Measurements from ENCODE around the gene CLECL1. TPM values are rescaled to one million over a fixed set of nuclear protein-coding genes. Genes with fewer than 3 reads are reported as not detected.

CLECL1 gene
- total and polyA plus RNA-seq, 2 of the 8 experiments (the other 6 are each of a cell fraction or from before 2014, with no cell fraction given), result not detected

DNA sequence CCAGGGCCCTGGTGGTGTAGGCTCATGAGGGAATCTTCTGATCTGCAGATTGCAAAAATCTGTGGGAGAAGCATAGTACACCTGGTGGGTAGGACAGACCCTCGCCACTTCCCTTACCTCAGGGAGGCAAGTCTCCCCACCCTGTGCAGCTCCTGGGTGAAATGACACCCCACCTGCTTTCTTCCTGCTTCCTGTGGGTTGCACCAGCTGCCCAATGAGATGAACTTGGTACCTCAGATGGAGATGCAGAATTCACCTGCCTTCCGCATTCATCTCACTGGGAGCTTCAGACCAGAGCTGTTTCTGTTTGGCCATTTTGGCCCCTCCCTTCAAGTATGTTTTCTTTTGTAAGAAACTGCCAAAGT is 58.7 kb downstream of the CLECL1 start:
- no peak overlapping the region for H3K9ac ChIP-seq (replicated peaks in 1 of 4; ENCODE audit: extremely low read depth in 1 of 4, low read depth in 3 of 4, low read length in 3 of 4)
- H3K4me3 ChIP-seq (ENCODE audit: extremely low read depth in 1 of 4, insufficient read depth in 2 of 4, low read depth in 3 of 4, low read length in 4 of 4), result no peak overlapping the region
- no peak overlapping the region for H4K5ac ChIP-seq (ENCODE audit: insufficient read length, low read depth, low read length)
- no peak overlapping the region for H3K18ac ChIP-seq (ENCODE audit: extremely low read depth, low read length)
- H4K8ac ChIP-seq (ENCODE audit: extremely low read depth, insufficient read depth, low read length), result no peak overlapping the region
- H3K79me2 ChIP-seq (ENCODE audit: control insufficient read depth in 1 of 2, insufficient read depth in 2 of 2, low read length in 2 of 2), result no peaks in the 10 kb centered on the region
- 0 out of 2 replicates have a peak overlapping the region, but pooled peaks have one; percentile 7 for H2BK5ac ChIP-seq (ENCODE audit: low read depth, low read length)
- no peak overlapping the region for H3K56ac ChIP-seq (replicated peaks; ENCODE audit: insufficient read length, low read depth, low read length)
- no peak overlapping the region for H2AFZ ChIP-seq (ENCODE audit: low read length)
- H2BK15ac ChIP-seq (ENCODE audit: low read length), result no peak overlapping the region
- no peak overlapping the region for H4K91ac ChIP-seq (replicated peaks; ENCODE audit: insufficient read length, low read length)
- no peak for DNase-seq (ENCODE audit: low read depth in 1 of 2, low spot score in 2 of 2)
- no peak overlapping the region for H2BK20ac ChIP-seq (ENCODE audit: low read length)
- H3K14ac ChIP-seq (ENCODE audit: insufficient read length), result no peak overlapping the region
- no peaks in the 10 kb centered on the region for H3K23me2 ChIP-seq (ENCODE audit: low read depth, low read length)
- H3K4me1 ChIP-seq (replicated peaks in 1 of 4; ENCODE audit: control insufficient read depth in 3 of 4, insufficient read depth in 4 of 4, low read length in 3 of 4), result peaks cover 0 to 4% (median 0%) of the 10 kb centered on the region in 4 experiments; a peak in 2 of 7 replicates
- no peaks in the 10 kb centered on the region for H4K20me1 ChIP-seq (replicated peaks in 1 of 2; ENCODE audit: control insufficient read depth in 1 of 2, insufficient read depth in 2 of 2, low read length in 2 of 2)
- H3K79me1 ChIP-seq (ENCODE audit: low read depth, low read length), result no peaks in the 10 kb centered on the region
- H3K36me3 ChIP-seq (ENCODE audit: control insufficient read depth in 2 of 4, insufficient read depth in 4 of 4, low read length in 3 of 4), result no peaks in the 10 kb centered on the region; a peak in 2 of 8 replicates
- no peaks in the 10 kb centered on the region for H3K27me3 ChIP-seq (replicated peaks in 1 of 4; ENCODE audit: control insufficient read depth in 3 of 4, extremely low read depth in 1 of 4, insufficient read depth in 3 of 4, low read length in 3 of 4)
- ChIA-PET CTCF (ENCODE audit: partially characterized antibody) (interaction anchor here (0.6 to 1.7 kb wide), 3 partner anchors 13 to 76 kb away, joined by 3 to 4 read pairs (median 3); no protein-coding TSS in a partner anchor), POLR2A (ENCODE audit: partially characterized antibody) (no interaction called here)
- no peak overlapping the region for H2BK120ac ChIP-seq (replicated peaks; ENCODE audit: low read depth, low read length)
- H3K9me3 ChIP-seq (ENCODE audit: insufficient read depth in 2 of 2, low read depth in 1 of 2, low read length in 1 of 2), result no peaks in the 10 kb centered on the region
- no peak overlapping the region for H2BK12ac ChIP-seq (ENCODE audit: low read depth, low read length)
- H3K23ac ChIP-seq (ENCODE audit: insufficient read length), result no peak overlapping the region
- no peak overlapping the region for H3K4ac ChIP-seq (replicated peaks; ENCODE audit: insufficient read length, low read depth, low read length)
- FAIRE-seq, result no peak
- H3K27ac ChIP-seq (ENCODE audit: low read depth, low read length), result no peak overlapping the region
- 0 out of 2 replicates have a peak overlapping the region, but pooled peaks have one; percentile 75 for H2AK5ac ChIP-seq (ENCODE audit: low read depth, low read length)
- WGBS, 2 experiments (ENCODE audit: extremely low coverage in 1 of 2, insufficient coverage in 1 of 2, insufficient read length in 1 of 2, insufficient replicate concordance in 2 of 2, low coverage in 1 of 2, low lambda C conversion rate in 2 of 2, missing lambda C conversion rate in 1 of 2), result 71% methylated on average over 2 of the region's 2 CpGs; no CpG with 5 or more reads in 1 of the 2 experiments
- TF ChIP-seq POU5F1 (IDR thresholded peaks at IDR 0.05; ENCODE audit: low read depth, low read length) (no peak), SIN3A (conservative IDR thresholded peaks at IDR 0.05 in 1 of 2, IDR thresholded peaks at IDR 0.05 in 1 of 2; ENCODE audit: low read depth in 1 of 2, low read length in 2 of 2) (no peak), KDM4A (IDR thresholded peaks at IDR 0.05; ENCODE audit: low read depth, low read length, severe bottlenecking) (no peak), CREB1 (IDR thresholded peaks at IDR 0.05) (no peak), TAF1 (IDR thresholded peaks at IDR 0.05; ENCODE audit: low read depth, low read length) (no peak), TAF7 (optimal IDR thresholded peaks at IDR 0.05; ENCODE audit: borderline replicate concordance, low read depth, low read length) (no peak), SAP30 (IDR thresholded peaks at IDR 0.05; ENCODE audit: insufficient read depth, insufficient replicate concordance, low read length) (no peak), NRF1 (IDR thresholded peaks at IDR 0.05; ENCODE audit: low read depth, low read length) (no peak), MAFK (IDR thresholded peaks at IDR 0.05; ENCODE audit: low read depth, low read length) (no peak), RAD21 (IDR thresholded peaks at IDR 0.05 in 1 of 2, conservative IDR thresholded peaks at IDR 0.05 in 1 of 2; ENCODE audit: low read depth in 2 of 2, low read length in 2 of 2) (no peak), BRCA1 (IDR thresholded peaks at IDR 0.05; ENCODE audit: low read depth, low read length) (no peak), KDM1A (IDR thresholded peaks at IDR 0.05; ENCODE audit: borderline replicate concordance, low read length) (no peak), GABPA (IDR thresholded peaks at IDR 0.05; ENCODE audit: borderline replicate concordance, insufficient read depth, low read length) (no peak), YY1 (IDR thresholded peaks at IDR 0.05; ENCODE audit: low read depth, low read length) (no peak)
- H3K4me2 ChIP-seq (ENCODE audit: insufficient read depth in 1 of 2, low read depth in 2 of 2, low read length in 2 of 2), result no peak overlapping the region
